ENCODE data around the gene ACSM3. TPM values are rescaled to one million over a fixed set of nuclear protein-coding genes. Genes with fewer than 3 reads are reported as not detected.

The ACSM3 gene
- total RNA-seq, 1 donor from 2014 or later, result 0.94 TPM

DNA sequence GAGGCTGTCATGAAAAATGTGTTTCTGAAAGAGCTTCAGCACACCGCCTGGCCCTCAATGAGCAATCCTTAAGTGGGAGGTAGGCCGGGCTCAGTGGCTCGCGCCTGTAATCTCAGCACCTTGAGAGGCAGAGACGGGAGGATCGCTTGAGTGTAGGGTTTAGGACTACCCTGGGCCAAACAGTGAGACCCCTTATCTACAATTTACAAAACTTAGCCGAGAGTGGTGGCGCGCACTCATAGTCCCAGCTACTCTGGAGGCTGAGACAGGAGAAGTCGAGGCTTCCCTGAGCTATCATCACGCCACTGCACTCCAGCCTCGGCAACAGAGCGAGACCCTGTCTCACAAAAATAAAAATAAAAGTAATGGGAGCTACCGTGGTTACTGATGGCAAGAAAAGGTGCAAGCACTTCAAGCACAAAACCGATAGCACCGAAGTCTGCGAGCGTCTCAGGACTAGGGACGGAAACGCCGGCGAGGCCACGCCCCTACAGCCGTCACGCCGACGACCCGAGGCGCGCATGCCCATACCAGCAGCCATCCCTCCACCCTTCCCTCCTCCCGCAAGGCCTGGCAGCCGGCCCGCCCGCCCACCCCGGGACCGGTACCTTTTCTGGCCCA, 22.8 kb upstream of the ACSM3 start:
- Mint-ChIP-seq H3K9me3 (ENCODE audit: unreplicated experiment) (no peaks in the 10 kb centered on the region), H3K27ac (ENCODE audit: unreplicated experiment) (peak overlapping the region; percentile 97), H3K27me3 (ENCODE audit: unreplicated experiment) (no peaks in the 10 kb centered on the region), H3K4me1 (ENCODE audit: unreplicated experiment) (peaks cover 14% of the 10 kb centered on the region), H3K4me3 (ENCODE audit: unreplicated experiment) (peak overlapping the region; percentile 98), H3K36me3 (ENCODE audit: unreplicated experiment) (peaks cover 13% of the 10 kb centered on the region)
- DNase-seq (ENCODE audit: extremely low spot score, unreplicated experiment), result peak; percentile 94
- no peak for TF ChIP-seq CTCF (IDR thresholded peaks at IDR 0.05)

- H3K9me3 Mint-ChIP-seq (ENCODE audit: unreplicated experiment), result peaks cover 2% of the 10 kb centered on the region
- H3K36me3 Mint-ChIP-seq (ENCODE audit: unreplicated experiment), result peaks cover 6% of the 10 kb centered on the region
- peak within 1 kb of the TSS; percentile 97 for H3K27ac Mint-ChIP-seq (ENCODE audit: unreplicated experiment)
- peaks cover 14% of the 10 kb centered on the region for H3K4me1 Mint-ChIP-seq (ENCODE audit: unreplicated experiment)
- H3K4me3 Mint-ChIP-seq (ENCODE audit: unreplicated experiment), result peak within 1 kb of the TSS; percentile 98
- no peak for TF ChIP-seq CTCF (IDR thresholded peaks at IDR 0.05)
- H3K27me3 Mint-ChIP-seq (ENCODE audit: unreplicated experiment), result no peaks in the 10 kb centered on the region
- DNase-seq (ENCODE audit: extremely low spot score, unreplicated experiment), result peak; percentile 97
Measured at GRCh38 chr16:20741554-20742285, 22.1 kb upstream of the ACSM3 start, which contains the start of gene THUMPD1. Gene THUMPD1 (minus strand): TSS chr16:20741818. CDS start chr16:20741739, 79 bp downstream.

DNA sequence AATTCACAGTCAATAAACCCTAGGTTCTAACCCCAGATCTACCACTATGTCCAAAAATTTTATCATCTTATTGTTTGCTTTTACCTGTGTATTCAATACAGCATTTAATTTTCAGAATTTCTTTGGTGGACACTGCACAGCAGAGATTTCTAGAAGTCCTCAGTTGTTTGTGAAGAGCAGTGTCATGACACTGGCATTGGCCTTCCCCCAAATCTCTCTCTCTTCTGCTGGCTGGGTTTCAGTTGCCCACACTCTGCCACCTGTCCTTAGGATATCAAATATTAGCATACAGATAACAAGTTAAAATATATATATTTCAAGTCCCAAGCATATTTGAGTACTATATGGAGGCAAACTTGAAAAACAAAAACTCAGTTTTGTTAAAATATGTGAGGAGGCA, 20.2 kb upstream of the ACSM3 start:
- no peak for DNase-seq (ENCODE audit: extremely low spot score, unreplicated experiment)
- no peak for TF ChIP-seq CTCF (IDR thresholded peaks at IDR 0.05)
- Mint-ChIP-seq H3K9me3 (ENCODE audit: unreplicated experiment) (peaks cover 11% of the 10 kb centered on the region), H3K27ac (ENCODE audit: unreplicated experiment) (no peak overlapping the region), H3K36me3 (ENCODE audit: unreplicated experiment) (no peaks in the 10 kb centered on the region), H3K27me3 (ENCODE audit: unreplicated experiment) (no peaks in the 10 kb centered on the region), H3K4me1 (ENCODE audit: unreplicated experiment) (peaks cover 14% of the 10 kb centered on the region), H3K4me3 (ENCODE audit: unreplicated experiment) (no peak overlapping the region)

GRCh38 chr16:20744922-20745440, 18.8 kb upstream of the ACSM3 start:
- no peak for DNase-seq (ENCODE audit: extremely low spot score, unreplicated experiment)
- H3K27me3 Mint-ChIP-seq (ENCODE audit: unreplicated experiment), result no peaks in the 10 kb centered on the region
- peaks cover 11% of the 10 kb centered on the region for H3K9me3 Mint-ChIP-seq (ENCODE audit: unreplicated experiment)
- H3K4me1 Mint-ChIP-seq (ENCODE audit: unreplicated experiment), result peaks cover 8% of the 10 kb centered on the region
- H3K4me3 Mint-ChIP-seq (ENCODE audit: unreplicated experiment), result no peak overlapping the region
- H3K36me3 Mint-ChIP-seq (ENCODE audit: unreplicated experiment), result no peaks in the 10 kb centered on the region
- H3K27ac Mint-ChIP-seq (ENCODE audit: unreplicated experiment), result no peak overlapping the region
- TF ChIP-seq CTCF (IDR thresholded peaks at IDR 0.05), result no peak

GRCh38 chr16:20746461-20746860, 17.4 kb upstream of the ACSM3 start:
- Mint-ChIP-seq H3K27ac (ENCODE audit: unreplicated experiment) (no peak overlapping the region), H3K9me3 (ENCODE audit: unreplicated experiment) (peaks cover 11% of the 10 kb centered on the region), H3K27me3 (ENCODE audit: unreplicated experiment) (peaks cover 8% of the 10 kb centered on the region), H3K4me3 (ENCODE audit: unreplicated experiment) (no peak overlapping the region), H3K4me1 (ENCODE audit: unreplicated experiment) (no peaks in the 10 kb centered on the region), H3K36me3 (ENCODE audit: unreplicated experiment) (no peaks in the 10 kb centered on the region)
- TF ChIP-seq CTCF (IDR thresholded peaks at IDR 0.05), result no peak
- DNase-seq (ENCODE audit: extremely low spot score, unreplicated experiment), result no peak

All from osteocyte (in vitro differentiated cells).